ENCODE measurements around the gene CELF2. TPM values are rescaled to one million over a fixed set of nuclear protein-coding genes. Genes with fewer than 3 reads are reported as not detected.

Gene CELF2
- total RNA-seq, 4 donors from 2014 or later: 27.0 to 44.1 (median 31.3) TPM

- Histone ChIP-seq H3K9me3 (no peaks in the 10 kb centered on the region), H3K4me1 (peaks cover 2 to 60% (median 38%) of the 10 kb centered on the region in 4 donors), H3K4me3 (no peak overlapping the region), H3K27ac (peak overlapping the region; percentile 57 to 69 (median 62)), H3K36me3 (no peaks in the 10 kb centered on the region), H3K27me3 (no peaks in the 10 kb centered on the region)
- intact Hi-C loops (cut with DNase I; ENCODE audit: low total_unique reads): no loop called here
- in situ Hi-C loops (cut with MboI; ENCODE audit: low pct_ligation_motif_present in 1 of 4, low pct_unique_long_range_greater_than_20kb in 1 of 4, low sequenced_read_pairs in 3 of 4): no loop called here
- TF ChIP-seq CTCF (IDR thresholded peaks at IDR 0.05) (no peak), EP300 (IDR thresholded peaks at IDR 0.05; ENCODE audit: low read depth) (no peak), POLR2A (IDR thresholded peaks at IDR 0.05) (peak; percentile 30), POLR2AphosphoS5 (IDR thresholded peaks at IDR 0.05) (peak in 2 of 3 donors; percentile 8 to 25)
- DNase-seq: peak; percentile 63
- 27 to 37% methylated on average over 2 to 3 of the region's 3 CpGs for WGBS, 2 donors (ENCODE audit: low coverage in 1 of 2)
These were observed 127.8 kb downstream of the CELF2 start for GRCh38 chr10:11145495-11145855.

- WGBS, 2 donors (ENCODE audit: low coverage in 1 of 2): 62 to 69% methylated on average over 6 of the region's 6 CpGs
- Histone ChIP-seq H3K36me3 (no peaks in the 10 kb centered on the region), H3K27ac (peak overlapping the region in 3 of 4 donors; percentile 14 to 69 (median 60)), H3K4me3 (no peak overlapping the region), H3K9me3 (no peaks in the 10 kb centered on the region), H3K27me3 (no peaks in the 10 kb centered on the region), H3K4me1 (peaks cover 0 to 65% (median 40%) of the 10 kb centered on the region in 4 donors)
- TF ChIP-seq CTCF (IDR thresholded peaks at IDR 0.05) (no peak), POLR2A (IDR thresholded peaks at IDR 0.05) (no peak), POLR2AphosphoS5 (IDR thresholded peaks at IDR 0.05) (no peak), EP300 (IDR thresholded peaks at IDR 0.05; ENCODE audit: low read depth) (no peak)
- DNase-seq: no peak
- in situ Hi-C loops (cut with MboI; ENCODE audit: low pct_ligation_motif_present in 1 of 4, low pct_unique_long_range_greater_than_20kb in 1 of 4, low sequenced_read_pairs in 3 of 4): no loop called here
- intact Hi-C loops (cut with DNase I; ENCODE audit: low total_unique reads): no loop called here
These were observed 128.9 kb downstream of the CELF2 start for GRCh38 chr10:11146402-11147171.

- in situ Hi-C loops (cut with MboI; ENCODE audit: low pct_ligation_motif_present in 1 of 4, low pct_unique_long_range_greater_than_20kb in 1 of 4, low sequenced_read_pairs in 3 of 4) (no loop called here), intact Hi-C loops (cut with DNase I; ENCODE audit: low total_unique reads) (no loop called here)
- 58 to 62% methylated on average over 9 of the region's 9 CpGs for WGBS, 2 donors (ENCODE audit: low coverage in 1 of 2)
- H3K4me3 ChIP-seq: no peak overlapping the region
- DNase-seq: no peak
- peak overlapping the region in 2 of 4 donors; percentile 29 to 69 for H3K27ac ChIP-seq
- peaks cover 0 to 61% (median 39%) of the 10 kb centered on the region in 4 donors for H3K4me1 ChIP-seq
- H3K36me3 ChIP-seq: no peaks in the 10 kb centered on the region
- no peaks in the 10 kb centered on the region for H3K9me3 ChIP-seq
- TF ChIP-seq EP300 (IDR thresholded peaks at IDR 0.05; ENCODE audit: low read depth) (no peak), POLR2A (IDR thresholded peaks at IDR 0.05) (no peak)
- H3K27me3 ChIP-seq: no peaks in the 10 kb centered on the region
These were observed 130.1 kb downstream of the CELF2 start for GRCh38 chr10:11147722-11148121.

GRCh38 chr10:11148142-11149028 lies 130.7 kb downstream of the CELF2 start:
- Histone ChIP-seq H3K27me3 (no peaks in the 10 kb centered on the region), H3K4me3 (no peak overlapping the region), H3K27ac (peak overlapping the region; percentile 26 to 69 (median 44)), H3K9me3 (no peaks in the 10 kb centered on the region), H3K4me1 (peaks cover 0 to 61% (median 39%) of the 10 kb centered on the region in 4 donors), H3K36me3 (no peaks in the 10 kb centered on the region)
- TF ChIP-seq POLR2AphosphoS5 (IDR thresholded peaks at IDR 0.05) (no peak), EP300 (IDR thresholded peaks at IDR 0.05; ENCODE audit: low read depth) (no peak)
- intact Hi-C loops (cut with DNase I; ENCODE audit: low total_unique reads): no loop called here
- 87 to 91% methylated on average over 8 to 10 of the region's 10 CpGs for WGBS, 2 donors (ENCODE audit: low coverage in 1 of 2)
- in situ Hi-C loops (cut with MboI; ENCODE audit: low pct_ligation_motif_present in 1 of 4, low pct_unique_long_range_greater_than_20kb in 1 of 4, low sequenced_read_pairs in 3 of 4): no loop called here
- no peak for DNase-seq

- TF ChIP-seq CTCF (IDR thresholded peaks at IDR 0.05): no peak
- TF ChIP-seq EP300 (IDR thresholded peaks at IDR 0.05; ENCODE audit: low read depth): no peak
- no peak for TF ChIP-seq POLR2A (IDR thresholded peaks at IDR 0.05)
- no peak for TF ChIP-seq POLR2AphosphoS5 (IDR thresholded peaks at IDR 0.05)
- H3K4me3 ChIP-seq: no peak overlapping the region
- H3K9me3 ChIP-seq: no peaks in the 10 kb centered on the region
- no peak for DNase-seq
- peak overlapping the region; percentile 26 to 56 (median 38) for H3K27ac ChIP-seq
- no peaks in the 10 kb centered on the region for H3K27me3 ChIP-seq
- WGBS, 2 donors (ENCODE audit: low coverage in 1 of 2): 45 to 77% methylated on average over 3 of the region's 3 CpGs
- intact Hi-C loops (cut with DNase I; ENCODE audit: low total_unique reads): no loop called here
- no peaks in the 10 kb centered on the region for H3K36me3 ChIP-seq
- in situ Hi-C loops (cut with MboI; ENCODE audit: low pct_ligation_motif_present in 1 of 4, low pct_unique_long_range_greater_than_20kb in 1 of 4, low sequenced_read_pairs in 3 of 4): no loop called here
- peaks cover 0 to 58% (median 38%) of the 10 kb centered on the region in 4 donors for H3K4me1 ChIP-seq
These were observed 132.1 kb downstream of the CELF2 start for GRCh38 chr10:11149807-11150141.
